NCI-H69 (cell line): ENCODE measurements around the gene FSTL1.

Experiments used
- DNase-seq: peaks from one replicate; lab custom pipeline; 2025; lab: John Stamatoyannopoulos, UW

The FSTL1 gene

GRCh38 chr3:120468635-120469295, 18.0 kb upstream of the FSTL1 start:
- no peak for DNase-seq

GRCh38 chr3:120462409-120462959, 11.7 kb upstream of the FSTL1 start:
- DNase-seq: no peak

- DNase-seq: no peak
These were observed 10.6 kb upstream of the FSTL1 start for GRCh38 chr3:120461416-120461815.

GRCh38 chr3:120460862-120461261, 10.1 kb upstream of the FSTL1 start:
- no peak for DNase-seq

GRCh38 chr3:120460181-120460790, 9.5 kb upstream of the FSTL1 start:
- no peak for DNase-seq

GRCh38 chr3:120459196-120459595, 8.4 kb upstream of the FSTL1 start:
- no peak for DNase-seq

GRCh38 chr3:120457827-120458226, 7.0 kb upstream of the FSTL1 start:
- DNase-seq: peak; percentile 2

GRCh38 chr3:120454076-120454689, 3.4 kb upstream of the FSTL1 start:
- no peak for DNase-seq

- no peak for DNase-seq
These were observed 2.0 kb upstream of the FSTL1 start for GRCh38 chr3:120452816-120453215.

- no peak for DNase-seq
These were observed 1.0 kb upstream of the FSTL1 start for GRCh38 chr3:120451806-120452205.

- no peak for DNase-seq
These were observed 525 bp upstream of the FSTL1 start for GRCh38 chr3:120451272-120451761.

GRCh38 chr3:120449701-120450599, 842 bp downstream of the FSTL1 start:
- peak; percentile 22 for DNase-seq

GRCh38 chr3:120449251-120449650, 1.5 kb downstream of the FSTL1 start:
- no peak for DNase-seq

GRCh38 chr3:120448756-120449155, 2.0 kb downstream of the FSTL1 start:
- DNase-seq: no peak

- no peak for DNase-seq
These were observed 3.7 kb downstream of the FSTL1 start for GRCh38 chr3:120446891-120447668.

GRCh38 chr3:120445654-120446053, 5.1 kb downstream of the FSTL1 start:
- no peak for DNase-seq

GRCh38 chr3:120443626-120444123, 7.1 kb downstream of the FSTL1 start:
- no peak for DNase-seq

GRCh38 chr3:120442975-120443517, 7.7 kb downstream of the FSTL1 start:
- no peak for DNase-seq

GRCh38 chr3:120441776-120442175, 9.0 kb downstream of the FSTL1 start:
- no peak for DNase-seq

- no peak for DNase-seq
These were observed 10.0 kb downstream of the FSTL1 start for GRCh38 chr3:120440762-120441161.
